ENCODE results near the gene CELF1. TPM values are rescaled to one million over a fixed set of nuclear protein-coding genes. Genes with fewer than 3 reads are reported as not detected.

Gene CELF1
- total and polyA plus RNA-seq, 2 of the 13 experiments (the other 11 are each of a cell fraction or from before 2014, with no cell fraction given), result 69.0 to 80.1 TPM

- TF ChIP-seq DZIP1 (CRISPR knock-in tag; IDR thresholded peaks at IDR 0.05), result no peak; the same call in 1 of the 2 replicates
- no peak for TF ChIP-seq NBN (conservative IDR thresholded peaks at IDR 0.05)
- 0 out of 2 replicates have a peak, but pooled peaks have one; percentile 2 for TF ChIP-seq ZNF263 (CRISPR knock-in tag; IDR thresholded peaks at IDR 0.05)
- TF ChIP-seq ZNF121 (CRISPR knock-in tag; IDR thresholded peaks at IDR 0.05), result no peak
- no peak for TF ChIP-seq ZUFSP (CRISPR knock-in tag; IDR thresholded peaks at IDR 0.05; ENCODE audit: borderline replicate concordance)
- TF ChIP-seq ZNF138 (CRISPR knock-in tag; IDR thresholded peaks at IDR 0.05; ENCODE audit: low read depth), result no peak
- no peak for TF ChIP-seq ZNF597 (CRISPR knock-in tag; IDR thresholded peaks at IDR 0.05)
- no peak for TF ChIP-seq SMC3 (IDR thresholded peaks at IDR 0.05; ENCODE audit: low read length)
- TF ChIP-seq ZNF776 (CRISPR knock-in tag; IDR thresholded peaks at IDR 0.05), result no peak
- no peak for TF ChIP-seq ZNF280D (CRISPR knock-in tag; IDR thresholded peaks at IDR 0.05)
- TF ChIP-seq AFF4 (CRISPR knock-in tag; IDR thresholded peaks at IDR 0.05), result no peak
- TF ChIP-seq ZNF367 (CRISPR knock-in tag; IDR thresholded peaks at IDR 0.05; ENCODE audit: borderline replicate concordance), result no peak
These were observed 126.6 kb downstream of the CELF1 start, which contains the start of gene PSMC3 (continued) for GRCh38 chr11:47426062-47426956.
